ENCODE measurements around the gene SLC44A5.

SLC44A5 gene

DNA sequence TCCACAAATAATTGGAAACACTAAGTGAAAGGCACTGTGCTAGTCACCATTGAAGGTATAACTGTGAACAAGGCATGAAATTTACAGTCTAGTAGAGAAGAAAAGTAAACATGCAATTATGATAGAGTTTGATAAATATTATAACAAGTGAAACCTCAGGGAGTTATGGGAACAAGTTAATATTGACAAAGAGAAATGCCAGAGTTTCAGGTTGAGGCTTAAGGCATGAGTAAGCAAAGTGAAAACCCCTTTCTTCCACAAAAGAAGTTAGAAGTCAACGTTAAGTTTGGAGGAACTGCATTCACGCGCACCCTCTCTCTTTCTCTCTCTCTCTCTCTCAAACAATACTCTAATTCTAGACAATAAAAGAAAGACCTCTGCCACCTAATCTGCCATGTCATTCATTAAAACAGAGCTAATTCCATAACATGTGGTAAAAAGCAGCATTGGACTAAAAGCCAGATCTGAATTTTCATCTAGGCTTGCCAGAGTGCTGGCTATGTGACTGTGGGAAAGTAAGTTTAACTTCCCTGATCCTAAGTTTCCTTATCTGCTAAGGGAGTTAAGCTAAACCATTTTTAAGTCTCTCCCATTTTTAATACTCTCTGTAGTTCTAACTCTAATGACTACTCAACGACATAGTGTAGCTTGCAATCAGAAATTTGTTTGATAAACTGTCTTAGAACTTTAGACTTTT is 22.0 kb downstream of the SLC44A5 start:
- DNase-seq, result no peak

DNA sequence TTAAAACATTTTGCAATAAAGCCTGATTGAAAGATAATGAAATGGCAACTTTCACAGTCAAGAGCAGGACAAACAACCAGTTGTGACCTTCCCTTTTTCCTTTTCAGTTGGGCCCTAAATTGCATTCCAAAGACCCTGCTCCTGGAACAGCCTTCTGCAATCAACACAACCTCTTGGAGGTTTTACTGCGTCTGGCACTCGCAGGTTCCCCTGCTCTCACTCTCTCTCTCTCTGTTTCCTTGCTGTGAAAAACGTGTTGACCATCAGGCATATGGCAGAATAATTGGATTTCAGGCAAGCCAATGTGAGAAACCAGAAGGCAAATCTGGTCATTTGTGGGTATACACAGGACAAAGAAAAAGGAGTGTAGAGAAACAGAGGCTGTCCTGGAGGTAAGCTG is 23.2 kb downstream of the SLC44A5 start:
- DNase-seq, result no peak

DNA sequence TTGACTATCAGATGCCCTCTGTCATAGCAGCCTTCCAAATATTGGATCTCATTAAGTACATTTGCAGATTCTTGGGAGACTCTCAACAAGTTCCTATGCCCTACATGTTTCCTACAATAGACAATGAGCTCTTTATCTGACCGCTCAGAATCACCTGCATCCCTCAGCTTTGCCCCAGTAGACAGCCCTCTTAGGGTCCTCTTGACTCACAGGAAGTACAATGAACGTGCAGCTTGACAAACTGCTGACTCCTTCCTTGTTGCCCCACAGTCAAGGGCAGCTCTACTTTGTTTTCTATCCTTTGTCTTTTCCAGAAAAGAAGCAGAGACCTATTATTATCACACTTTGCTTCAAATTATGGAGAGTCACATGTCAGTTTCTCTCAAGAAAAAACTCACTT is 27.6 kb downstream of the SLC44A5 start:
- DNase-seq, result no peak

DNA sequence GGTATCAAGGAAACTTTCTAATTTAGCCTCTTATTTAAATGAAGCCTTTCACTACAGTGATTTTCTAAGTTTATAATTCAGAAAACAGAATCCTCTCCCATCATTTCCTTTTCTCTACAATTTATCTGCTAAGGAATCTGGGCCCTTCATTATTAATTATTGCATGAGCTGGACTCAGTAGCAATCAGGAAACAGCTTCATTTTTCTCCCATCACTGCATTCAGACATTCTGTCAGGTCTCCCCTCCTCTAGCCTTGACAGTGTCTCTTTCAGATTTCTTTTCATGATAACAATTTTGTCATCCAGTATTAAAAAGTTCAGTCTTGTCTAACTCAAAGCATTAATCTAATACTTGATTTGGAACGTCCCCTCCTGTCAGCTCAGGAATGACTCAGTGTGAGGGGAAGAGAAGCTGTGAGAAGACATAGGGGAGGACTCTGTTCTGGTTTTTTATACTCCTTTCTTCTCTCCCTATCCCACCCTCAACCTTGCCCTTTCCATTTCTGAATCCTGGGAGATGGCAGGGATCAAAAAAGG is 28.1 kb downstream of the SLC44A5 start:
- DNase-seq, result no peak

DNA sequence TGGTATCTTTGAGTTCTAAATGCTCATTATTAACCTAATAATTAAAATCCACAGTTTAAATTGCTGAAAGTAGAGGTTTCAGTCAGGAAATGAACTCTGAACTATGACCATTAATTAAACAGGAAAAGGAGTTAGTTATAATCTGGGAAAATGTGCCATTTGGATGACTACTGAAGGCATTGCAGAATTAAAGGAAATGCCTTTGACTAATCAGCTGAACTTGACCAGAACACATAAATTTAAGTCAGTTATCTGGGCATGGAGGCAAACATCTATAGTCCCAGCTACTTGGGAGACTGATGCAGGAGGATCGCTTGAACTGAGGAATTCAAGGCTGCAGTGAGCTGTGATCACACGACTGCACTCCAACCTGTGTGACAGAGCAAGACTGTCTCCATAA is 31.9 kb downstream of the SLC44A5 start:
- no peak for DNase-seq

DNA sequence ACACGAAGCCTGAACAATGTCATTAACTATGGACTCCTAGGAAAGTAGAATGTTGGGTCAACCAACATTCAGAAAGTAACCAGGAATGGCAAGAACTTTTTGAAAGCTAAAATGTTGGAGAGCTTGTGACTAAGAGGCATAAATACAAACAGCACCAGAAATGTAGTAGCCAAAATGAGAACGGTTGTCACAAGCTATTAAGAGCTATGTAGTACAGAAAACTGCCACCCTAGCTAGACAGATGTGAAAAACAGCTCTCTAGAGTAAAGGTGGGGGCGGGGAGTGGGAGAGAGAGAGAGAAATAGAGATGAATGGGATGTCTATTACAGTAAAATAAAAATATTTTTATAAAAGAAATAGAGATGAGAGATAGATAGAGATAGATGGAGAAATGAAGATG is 35.1 kb downstream of the SLC44A5 start:
- no peak for DNase-seq

DNA sequence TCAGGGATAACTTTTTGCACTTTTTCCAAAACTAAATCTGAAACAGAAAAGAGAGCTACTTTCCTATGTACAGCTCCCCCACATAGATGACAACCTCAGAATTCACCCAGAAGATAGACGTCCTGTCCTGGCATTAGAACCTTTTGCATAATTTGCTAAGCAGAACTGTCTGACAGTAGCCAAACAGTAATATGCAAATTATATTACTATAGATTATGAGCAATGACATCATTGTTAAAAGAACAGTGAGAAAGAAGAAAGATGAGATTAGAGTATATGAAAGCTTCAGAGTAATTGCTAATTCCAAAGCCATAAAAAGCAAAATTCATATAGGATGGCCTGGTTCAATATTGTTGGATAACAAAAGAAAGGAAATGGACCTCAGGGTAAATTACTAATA is 43.7 kb downstream of the SLC44A5 start:
- no peak for DNase-seq

DNA sequence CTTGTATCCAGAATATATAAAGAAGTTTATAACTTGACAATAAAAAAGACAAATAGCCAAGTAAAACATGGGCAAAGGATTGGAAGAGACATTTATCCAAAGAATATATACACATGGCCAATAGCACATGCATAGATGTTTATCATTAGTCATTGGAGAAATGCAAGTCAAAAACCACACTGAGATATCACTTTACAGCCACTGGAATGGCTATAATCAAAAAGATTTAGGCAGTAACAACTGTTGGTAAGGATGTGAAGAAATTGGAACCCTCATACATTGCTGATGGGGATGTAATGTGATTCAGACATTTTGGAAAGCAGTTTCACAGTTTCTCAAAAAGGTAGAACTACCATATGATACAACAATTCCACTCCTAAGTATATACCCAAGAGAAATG is 51.1 kb downstream of the SLC44A5 start:
- no peak for DNase-seq

DNA sequence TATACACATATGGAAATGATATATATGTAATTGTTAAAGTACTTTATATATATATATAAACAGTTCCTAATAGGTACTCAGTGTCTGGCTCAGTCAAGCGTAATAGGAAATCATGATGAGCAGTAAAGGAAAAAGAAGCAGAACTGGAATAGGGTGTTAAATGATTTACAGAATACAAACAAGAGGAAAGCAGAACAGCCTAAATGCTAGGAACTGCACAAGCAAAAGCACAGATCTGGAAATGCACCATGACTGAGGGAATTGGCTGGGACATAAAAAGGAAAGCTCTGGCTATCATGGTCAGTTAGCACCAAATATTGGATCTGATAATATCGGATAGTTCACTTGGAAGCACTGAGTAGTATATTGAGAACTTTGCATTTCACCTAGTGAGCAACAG is 51.8 kb downstream of the SLC44A5 start:
- DNase-seq, result no peak

DNA sequence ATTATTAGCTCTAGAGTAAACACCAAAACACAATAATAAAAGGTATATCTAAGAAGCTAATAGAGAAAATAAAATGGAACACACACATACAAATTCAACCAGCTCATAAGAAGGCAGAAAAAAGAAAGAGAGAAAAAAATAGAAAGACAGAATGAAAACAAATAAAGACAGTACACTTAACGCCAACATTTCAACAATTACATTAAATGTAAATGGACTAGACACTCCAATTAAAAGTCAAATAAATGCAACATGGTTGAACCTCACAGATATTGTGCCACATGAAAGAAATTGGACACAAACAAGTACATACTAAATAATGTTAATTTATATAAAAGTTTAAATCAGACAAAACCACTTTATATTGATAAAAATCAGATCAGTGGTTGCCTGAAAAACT is 56.0 kb downstream of the SLC44A5 start:
- no peak for DNase-seq

DNA sequence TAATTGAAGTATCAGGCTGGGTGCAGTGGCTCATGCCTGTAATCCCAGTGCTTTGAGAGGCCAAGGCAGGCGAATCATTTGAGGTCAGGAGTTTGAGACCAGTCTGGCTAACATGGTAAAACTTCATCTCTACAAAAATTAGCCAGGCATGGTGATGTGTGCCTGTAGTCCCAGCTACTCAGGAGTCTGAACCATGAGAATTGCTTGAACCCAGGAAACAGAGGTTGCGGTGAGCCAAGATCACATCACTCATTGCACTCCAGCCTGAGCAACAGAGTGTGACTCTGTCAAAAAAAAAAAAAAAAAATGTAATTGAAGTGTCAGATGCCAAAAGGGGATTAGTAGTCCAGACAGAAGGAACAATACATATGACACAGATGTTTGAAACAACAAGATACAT is 56.7 kb downstream of the SLC44A5 start:
- DNase-seq, result no peak

DNA sequence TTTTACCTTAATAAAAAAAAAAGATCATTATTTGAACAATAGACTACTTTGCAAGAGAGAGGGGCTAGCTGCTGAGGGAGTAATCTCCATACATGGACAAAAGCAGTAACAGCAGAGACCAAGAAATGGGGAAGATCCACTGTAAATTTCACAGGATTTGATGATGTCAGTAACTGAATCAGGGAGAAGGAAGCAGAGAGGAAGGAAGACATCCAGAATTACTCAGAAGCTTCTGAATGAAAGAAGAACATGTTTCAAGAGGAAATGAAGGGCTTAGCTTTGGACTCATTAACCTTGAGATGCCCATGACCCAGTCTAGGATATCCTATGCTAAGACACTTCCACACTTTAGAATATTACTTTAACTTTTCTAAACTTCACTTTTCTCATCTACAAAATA is 60.4 kb downstream of the SLC44A5 start:
- DNase-seq, result no peak

DNA sequence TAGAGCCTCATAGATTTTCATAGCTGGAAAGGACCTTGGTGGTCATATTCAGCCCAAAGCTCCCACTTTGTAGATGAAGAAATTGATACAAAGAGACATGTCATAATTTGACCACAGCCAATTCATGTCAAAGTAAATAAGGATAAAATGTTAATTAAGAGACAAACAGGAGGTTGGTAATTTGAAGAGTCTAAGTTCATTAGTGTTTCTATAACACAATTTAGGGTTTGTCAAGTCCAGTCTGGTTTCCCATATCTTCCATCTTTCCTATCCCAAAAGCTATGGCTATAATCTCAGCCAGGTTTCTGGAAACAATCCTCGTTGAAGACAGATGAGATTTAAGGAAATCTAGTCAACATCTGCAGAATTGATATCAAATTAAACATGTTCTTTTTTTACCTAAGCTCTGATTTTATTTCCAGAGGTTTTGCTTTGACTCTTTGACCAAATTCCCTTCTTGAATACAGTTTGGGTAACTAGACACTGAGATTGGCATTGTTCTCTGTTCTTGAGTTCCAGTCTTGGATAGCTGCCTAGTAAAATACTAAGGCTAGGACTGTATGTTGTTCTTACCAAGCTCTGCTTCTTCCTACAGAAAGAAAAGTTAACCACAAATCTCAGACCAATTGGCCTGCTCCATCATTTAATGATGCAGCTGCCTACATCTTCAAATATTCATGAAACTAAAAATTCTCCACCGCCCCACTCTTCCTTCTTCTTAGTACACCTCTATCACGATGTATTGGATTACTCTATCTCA is 62.0 kb downstream of the SLC44A5 start:
- DNase-seq, result no peak

DNA sequence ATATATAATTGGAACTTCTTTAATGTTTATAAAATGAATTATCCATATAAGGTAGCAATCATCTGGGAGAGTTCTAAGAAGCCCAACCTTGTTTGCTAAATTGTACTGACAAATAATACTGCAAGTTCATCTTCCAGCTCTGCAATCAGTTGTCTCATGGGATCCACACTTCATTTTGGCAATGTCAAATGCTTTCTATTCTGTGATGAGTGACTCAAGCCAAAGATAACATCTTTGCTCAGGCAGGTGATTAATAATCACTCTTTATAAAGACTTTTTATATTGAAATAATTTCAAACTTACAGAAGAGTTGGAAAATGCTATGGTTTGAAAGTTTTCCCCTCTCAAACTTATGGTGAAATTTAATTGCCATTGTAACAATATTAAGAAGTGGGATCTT is 67.2 kb downstream of the SLC44A5 start:
- no peak for DNase-seq

DNA sequence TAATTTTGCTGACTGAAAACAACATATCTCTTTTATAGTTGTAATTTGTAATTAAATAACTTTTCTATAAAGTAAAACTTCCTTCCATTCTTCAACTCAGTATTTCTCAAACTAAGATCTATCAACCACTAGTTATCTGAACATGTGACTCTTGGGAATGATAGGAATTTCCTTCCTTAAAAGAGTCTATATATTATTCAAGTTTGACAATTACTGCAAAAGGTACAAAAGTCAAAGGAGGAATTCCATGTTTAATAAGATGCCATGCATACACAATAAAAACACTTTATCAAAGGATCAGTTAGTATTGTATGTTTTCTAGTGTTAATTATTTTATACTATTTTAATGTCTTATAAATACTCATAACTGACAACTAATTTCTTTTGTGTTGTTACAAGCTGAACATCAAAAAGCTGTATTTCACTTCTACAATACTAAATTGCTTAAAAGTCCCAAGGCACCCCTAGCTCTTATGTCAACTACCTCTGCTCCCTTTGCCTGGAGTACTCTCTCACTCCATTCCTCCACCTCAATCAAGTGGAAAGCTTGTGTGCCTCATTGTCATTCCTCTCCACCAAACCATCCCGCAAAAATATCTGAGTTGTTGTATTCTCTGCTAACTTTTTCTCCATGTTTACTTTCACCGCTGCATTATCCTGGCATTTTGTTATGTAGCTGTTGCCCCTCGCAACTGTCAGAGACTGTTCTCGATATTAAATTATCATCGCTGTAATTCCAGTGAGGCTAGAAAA is 67.9 kb downstream of the SLC44A5 start:
- no peak for DNase-seq

DNA sequence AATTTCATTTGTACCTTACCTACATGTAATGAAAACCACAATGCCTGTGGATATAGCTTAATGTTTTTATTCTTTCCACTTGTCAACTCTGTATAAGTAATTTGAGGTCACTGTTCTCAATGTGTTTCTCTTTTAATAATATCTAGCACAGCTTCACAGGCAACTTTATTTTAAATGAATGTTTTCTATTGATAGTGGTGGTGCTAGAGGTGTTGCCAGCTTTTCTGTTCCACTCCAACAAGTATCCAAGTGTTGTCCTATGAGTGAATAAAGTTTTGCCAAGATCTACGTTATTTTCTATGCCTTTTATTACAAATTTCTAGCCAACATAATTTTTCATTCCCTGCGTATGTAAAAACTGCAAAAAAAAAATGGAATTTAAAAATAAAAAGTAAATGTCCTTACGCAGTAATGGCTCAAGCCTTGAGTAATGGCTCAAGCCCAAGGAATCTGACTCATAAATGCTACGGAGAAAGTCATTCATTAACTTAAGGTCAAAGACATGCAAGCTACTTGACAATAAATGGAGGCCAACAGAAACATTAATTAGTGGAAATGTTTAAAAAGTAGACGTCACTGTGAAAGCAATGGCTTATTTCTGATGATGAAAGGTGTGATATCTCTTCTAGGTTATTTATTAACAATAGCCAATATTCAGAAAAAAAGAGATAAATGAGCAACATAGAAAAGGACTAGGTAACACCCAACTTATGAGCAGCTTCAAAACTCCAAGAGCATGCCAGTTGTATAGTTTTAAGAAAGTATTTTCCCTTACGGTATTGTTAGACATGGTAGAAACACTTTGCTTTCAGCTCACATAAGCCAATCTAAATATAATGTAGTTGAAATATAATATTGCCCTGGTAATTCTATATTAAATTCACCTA is 71.4 kb downstream of the SLC44A5 start:
- no peak for DNase-seq

DNA sequence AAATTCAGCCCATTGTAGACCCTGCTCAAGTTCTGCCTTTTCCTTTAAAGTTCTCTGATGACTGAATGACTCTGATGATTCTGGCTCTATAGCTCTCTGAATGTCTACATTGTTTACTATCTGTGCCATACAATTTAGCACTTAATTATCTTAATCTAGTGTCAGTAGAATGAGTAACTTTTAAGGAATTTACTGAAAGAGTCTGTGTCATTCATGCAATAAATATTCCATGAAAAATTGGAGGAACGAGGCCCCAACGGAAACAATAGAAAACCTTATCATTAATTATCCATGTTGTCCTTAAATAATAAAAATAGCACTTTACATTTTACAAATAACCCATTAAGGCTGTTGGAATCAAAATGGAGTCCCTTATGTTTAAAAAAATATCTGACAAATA is 77.8 kb downstream of the SLC44A5 start:
- DNase-seq, result no peak

DNA sequence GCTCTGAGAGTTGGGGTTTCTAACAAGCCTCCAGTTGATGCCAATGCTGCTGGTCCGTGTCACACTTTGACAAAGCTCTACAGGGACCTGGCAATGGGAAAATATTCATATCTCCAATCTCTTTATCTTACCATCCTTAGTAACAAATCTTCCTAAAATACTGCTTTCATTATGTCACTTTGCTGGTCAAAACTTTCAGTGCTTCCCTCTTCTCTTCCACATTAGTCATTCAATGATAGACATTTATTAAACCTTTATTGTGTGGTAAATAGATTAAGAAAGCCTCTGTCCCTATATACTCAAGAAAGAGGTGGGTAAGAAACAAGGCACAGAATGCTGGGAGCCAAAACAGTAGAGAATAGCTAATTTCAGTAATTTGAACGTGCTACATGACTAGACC is 79.3 kb downstream of the SLC44A5 start:
- no peak for DNase-seq

DNA sequence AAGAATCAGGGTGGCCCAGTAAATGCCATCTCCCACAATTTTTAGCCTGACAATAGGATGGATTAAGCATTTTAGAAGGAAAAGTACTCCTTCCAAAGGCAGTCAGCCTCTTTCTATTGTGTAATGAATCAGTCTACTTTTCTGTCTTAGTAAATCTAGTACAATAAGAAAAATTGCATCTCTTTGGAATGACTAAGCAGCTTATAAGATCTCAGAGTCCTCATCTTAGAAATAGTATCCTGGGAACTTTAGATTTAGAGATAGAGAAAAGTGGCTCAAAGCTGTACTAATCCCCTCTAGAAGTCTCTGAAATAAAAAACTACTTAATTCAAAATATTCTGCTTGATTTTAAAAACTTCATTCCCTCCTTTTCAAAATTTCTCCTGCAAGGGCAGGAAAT is 81.4 kb downstream of the SLC44A5 start:
- no peak for DNase-seq

DNA sequence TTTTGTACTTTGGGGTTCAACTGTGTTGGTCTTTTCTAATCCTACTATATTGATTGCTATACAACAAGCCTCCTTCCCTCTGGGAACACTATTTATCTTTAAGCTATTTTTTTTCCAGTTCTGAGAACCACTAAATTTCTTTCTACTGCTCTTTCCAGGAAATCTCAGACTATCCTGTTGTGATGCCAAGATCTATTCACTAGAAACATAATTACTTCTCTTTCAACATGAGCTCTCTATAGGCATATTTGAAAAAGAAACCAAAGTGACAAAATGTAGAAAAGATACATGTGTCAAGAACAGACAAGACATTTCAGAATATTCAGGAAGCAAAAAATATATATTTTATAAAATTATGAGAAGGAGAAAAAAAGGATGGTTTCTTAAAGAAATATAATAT is 82.9 kb downstream of the SLC44A5 start:
- no peak for DNase-seq

DNA sequence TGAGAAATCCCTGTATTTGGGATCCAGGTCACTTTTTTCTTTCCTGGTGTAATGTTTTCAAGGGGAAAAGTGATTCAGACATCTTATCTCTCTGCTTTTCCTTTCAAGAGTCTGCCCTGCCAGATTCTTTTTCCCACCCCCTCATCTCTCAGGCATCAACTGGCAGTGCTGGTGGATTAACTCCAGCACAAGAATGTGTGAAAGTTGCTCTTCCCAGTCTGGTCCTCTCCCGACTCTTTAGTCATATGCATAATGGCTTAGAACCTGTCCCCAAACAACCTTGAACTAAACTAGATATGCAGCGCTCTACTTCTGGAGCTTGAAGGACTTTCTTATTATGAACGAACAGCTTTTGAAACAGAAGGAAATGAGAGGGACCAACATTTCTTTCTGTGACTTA is 88.5 kb downstream of the SLC44A5 start:
- DNase-seq, result no peak

DNA sequence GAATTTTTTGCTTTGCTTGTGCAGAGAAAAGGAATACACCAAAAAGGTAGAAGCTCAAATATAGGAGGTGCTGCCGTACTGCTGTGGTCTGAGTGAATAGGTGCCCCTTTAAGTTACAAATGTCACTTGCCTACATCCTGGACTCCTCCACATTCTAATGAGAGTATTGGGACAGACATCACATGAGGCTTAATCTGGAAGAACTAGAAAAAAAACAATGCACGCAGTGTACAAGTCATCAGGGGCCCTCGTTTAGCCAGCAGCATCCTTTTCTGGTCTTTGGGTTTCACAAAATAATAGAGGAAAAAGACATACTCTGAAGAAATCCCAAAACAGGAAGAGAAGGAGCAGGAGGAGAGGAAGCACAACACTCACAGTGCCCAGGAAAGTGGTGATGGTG is 89.3 kb downstream of the SLC44A5 start:
- no peak for DNase-seq

Data from NCI-H748 treated with DMSO at 0.1 percent for 48 hours (cell line).